ENCODE results near the gene CSTF2T.

Gene CSTF2T

DNA sequence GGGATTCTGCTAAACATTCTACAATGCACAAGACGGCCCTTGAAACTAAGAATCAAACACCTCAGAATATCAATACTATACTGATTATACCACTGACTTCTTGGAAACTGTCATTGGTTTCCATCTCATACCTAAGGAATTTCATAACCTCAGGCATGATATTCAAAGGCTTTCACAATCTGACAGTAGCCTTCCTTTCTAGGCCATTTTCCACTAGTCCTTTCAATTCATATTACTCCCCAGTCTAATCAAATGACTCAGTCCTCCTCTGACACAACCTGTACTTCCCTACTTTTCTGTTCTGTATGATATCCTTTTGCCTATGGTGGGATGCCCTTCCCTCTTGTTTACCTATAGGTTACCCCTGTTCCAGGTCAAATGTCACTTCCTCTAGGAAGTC is 48.3 kb downstream of the CSTF2T start:
- no peak for DNase-seq

DNA sequence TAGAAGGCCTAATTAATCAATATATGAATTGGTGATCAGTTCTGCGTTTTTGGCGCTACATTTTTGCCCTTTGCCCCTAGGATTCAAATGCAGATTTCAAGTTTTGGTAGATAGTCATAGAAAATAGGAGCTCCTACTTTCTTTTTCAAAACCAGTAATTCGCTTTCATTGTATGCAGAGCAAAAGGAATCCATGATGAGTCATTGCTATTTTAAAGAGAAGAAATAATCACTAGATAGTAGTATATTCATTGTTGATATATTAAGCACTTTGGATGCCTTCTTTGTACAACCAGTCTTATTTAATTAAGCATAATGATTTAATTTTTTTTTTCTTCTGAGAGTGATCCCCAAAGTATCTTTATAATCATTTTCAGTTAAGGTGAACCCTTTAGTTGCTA is 50.3 kb downstream of the CSTF2T start:
- no peak for DNase-seq

Measured in anterior cingulate cortex (tissue), 58 donors.